Activated naive CD4-positive, alpha-beta T cell treated with anti-CD3 and anti-CD28 coated beads for 36 hours (primary cell): ENCODE measurements around the gene TTC39A. TPM values are rescaled to one million over a fixed set of nuclear protein-coding genes. Genes with fewer than 3 reads are reported as not detected.

ENCODE experiments used
- CTCF ChIA-PET: fragments of 350-600 bp; sonication (Branson Sonifier 250); formaldehyde crosslinking; loops from one replicate; lab custom pipeline; 2021; ENCODE audit warnings: antibody characterized with exemption; lab: Charles Lee
- DNase-seq: peaks from one replicate; pipeline ENCODE4 v3.0.0-alpha.2; 2020
- H3K27ac Mint-ChIP-seq: one replicate; pipeline ENCODE4 v1.8.0; 2021; ENCODE audit warnings: mild to moderate bottlenecking, mixed read lengths
- H3K27me3 Mint-ChIP-seq: one replicate; pipeline ENCODE4 v1.8.0; 2021; ENCODE audit warnings: low read depth, mixed read lengths
- H3K36me3 Mint-ChIP-seq: one replicate; pipeline ENCODE4 v1.8.0; 2021; ENCODE audit warnings: low read depth, mixed read lengths
- H3K4me1 Mint-ChIP-seq: one replicate; pipeline ENCODE4 v1.8.0; 2021; ENCODE audit warnings: low read depth, mixed read lengths
- H3K4me3 Mint-ChIP-seq: one replicate; pipeline ENCODE4 v1.8.0; 2021; ENCODE audit warnings: mild to moderate bottlenecking, moderate library complexity, mixed read lengths
- H3K9me3 Mint-ChIP-seq: one replicate; pipeline ENCODE4 v1.8.0; 2021; ENCODE audit warnings: mixed read lengths
- intact Hi-C: fragments of 100-400 bp; cut with micrococcal nuclease; formaldehyde crosslinking; loops from one replicate; pipeline ENCODE4 v1.15.1; 2023
- total RNA-seq, 2 experiments: library from RNA; stranded (reverse); gene quantifications; one replicate each; pipeline ENCODE4 v1.2.3, GENCODE V29; 2021

Gene TTC39A
- total RNA-seq, 2 experiments from 2014 or later: not detected

- intact Hi-C loops: loop anchor here (10.0 kb wide), 1 partner anchor 417 kb away; no protein-coding TSS in a partner anchor
- peaks cover 5% of the 10 kb centered on the region for H3K4me1 Mint-ChIP-seq
- H3K4me3 Mint-ChIP-seq: no peak overlapping the region
- no peaks in the 10 kb centered on the region for H3K36me3 Mint-ChIP-seq
- H3K9me3 Mint-ChIP-seq: no peaks in the 10 kb centered on the region
- CTCF ChIA-PET: interaction anchor here (0.5 to 1.4 kb wide), 3 partner anchors 27 to 343 kb away, joined by 3 to 4 read pairs (median 3); no protein-coding TSS in a partner anchor
- peaks cover 33% of the 10 kb centered on the region for H3K27me3 Mint-ChIP-seq
- no peak overlapping the region for H3K27ac Mint-ChIP-seq
- DNase-seq: no peak
Measured at GRCh38 chr1:51347398-51348146, 17.2 kb upstream of the TTC39A start.

DNA sequence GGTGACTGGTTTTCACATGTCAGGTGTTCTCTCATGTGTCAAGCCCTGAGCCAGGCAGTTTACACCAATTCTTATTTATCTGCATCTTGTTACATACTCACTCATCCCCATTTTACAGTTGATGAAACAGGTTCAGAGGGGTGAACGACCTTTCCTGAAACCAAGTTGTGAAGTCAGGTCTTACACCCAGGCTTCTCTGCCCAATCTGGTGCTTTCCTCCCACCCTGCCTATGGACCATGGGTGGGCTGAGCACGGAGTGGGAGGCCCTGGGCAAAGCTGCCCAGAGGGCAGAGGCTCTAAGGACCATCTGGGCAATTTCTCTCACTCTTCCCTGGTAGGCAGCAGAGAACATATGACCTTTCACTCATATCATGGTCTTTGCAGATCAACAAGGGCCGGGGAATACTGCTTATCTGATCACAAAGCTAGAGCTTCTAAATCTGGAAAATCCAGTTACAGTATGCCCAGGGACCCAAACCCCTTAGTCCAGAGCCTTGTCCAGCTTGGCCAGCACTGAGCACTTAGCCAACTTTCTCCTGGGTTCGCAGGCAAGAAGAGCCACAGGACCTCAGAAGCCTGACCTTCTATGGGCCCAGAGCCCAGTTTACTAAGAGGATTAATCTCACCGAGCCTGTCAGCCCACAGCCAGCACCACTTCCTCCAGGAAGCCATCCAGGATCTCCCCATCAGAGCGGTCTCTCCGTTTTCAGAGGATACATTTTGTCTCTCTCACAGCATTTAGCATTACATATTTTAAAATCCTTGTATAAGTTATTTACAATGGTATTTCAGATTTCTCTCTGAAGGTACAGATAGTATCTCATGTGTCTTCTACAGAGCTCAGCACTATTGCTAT lies 16.0 kb upstream of the TTC39A start:
- Mint-ChIP-seq H3K4me1 (peaks cover 5% of the 10 kb centered on the region), H3K36me3 (no peaks in the 10 kb centered on the region), H3K4me3 (no peak overlapping the region), H3K27ac (no peak overlapping the region), H3K9me3 (no peaks in the 10 kb centered on the region), H3K27me3 (peaks cover 44% of the 10 kb centered on the region)
- CTCF ChIA-PET: interaction anchor here (1.4 kb wide), 1 partner anchor 50 kb away, joined by 3 read pairs; no protein-coding TSS in a partner anchor
- no peak for DNase-seq
- intact Hi-C loops: loop anchor here (10.0 kb wide), 1 partner anchor 418 kb away; no protein-coding TSS in a partner anchor

DNA sequence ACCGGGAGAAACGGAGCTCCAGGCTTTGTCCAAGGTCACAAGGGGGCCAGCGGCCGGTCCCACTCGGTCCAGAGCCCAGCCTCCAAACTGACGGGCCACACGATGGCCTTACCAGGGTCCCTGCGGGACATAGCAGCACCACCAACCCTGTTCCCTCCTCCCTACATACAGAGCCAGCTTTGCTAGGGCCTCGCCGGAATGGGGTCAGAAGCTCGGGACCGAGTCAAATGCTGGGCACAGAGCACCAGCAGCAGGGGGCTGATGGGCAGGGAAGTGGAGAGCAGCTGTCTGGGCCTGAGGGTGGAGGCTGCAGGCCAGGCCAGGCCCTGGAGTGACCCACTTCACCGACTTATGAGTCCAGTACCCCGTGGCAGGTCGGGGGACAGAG lies 14.9 kb upstream of the TTC39A start:
- no peak overlapping the region for H3K27ac Mint-ChIP-seq
- DNase-seq: no peak
- H3K4me1 Mint-ChIP-seq: peaks cover 5% of the 10 kb centered on the region
- CTCF ChIA-PET: no interaction called here
- no peaks in the 10 kb centered on the region for H3K9me3 Mint-ChIP-seq
- H3K27me3 Mint-ChIP-seq: peaks cover 44% of the 10 kb centered on the region
- no peak overlapping the region for H3K4me3 Mint-ChIP-seq
- intact Hi-C loops: loop anchor here (10.0 kb wide), 1 partner anchor 420 kb away; no protein-coding TSS in a partner anchor
- H3K36me3 Mint-ChIP-seq: no peaks in the 10 kb centered on the region

- H3K27ac Mint-ChIP-seq: no peak overlapping the region
- no peak overlapping the region for H3K4me3 Mint-ChIP-seq
- no peaks in the 10 kb centered on the region for H3K36me3 Mint-ChIP-seq
- peaks cover 44% of the 10 kb centered on the region for H3K27me3 Mint-ChIP-seq
- intact Hi-C loops: loop anchor here (10.0 kb wide), 1 partner anchor 420 kb away; no protein-coding TSS in a partner anchor
- peaks cover 5% of the 10 kb centered on the region for H3K4me1 Mint-ChIP-seq
- H3K9me3 Mint-ChIP-seq: no peaks in the 10 kb centered on the region
- CTCF ChIA-PET: no interaction called here
- DNase-seq: no peak
Measured at GRCh38 chr1:51344602-51345299, 14.4 kb upstream of the TTC39A start.

GRCh38 chr1:51344276-51344601 lies 13.9 kb upstream of the TTC39A start:
- intact Hi-C loops: loop anchor here (10.0 kb wide), 1 partner anchor 421 kb away; no protein-coding TSS in a partner anchor
- no peaks in the 10 kb centered on the region for H3K9me3 Mint-ChIP-seq
- H3K4me3 Mint-ChIP-seq: no peak overlapping the region
- no peaks in the 10 kb centered on the region for H3K36me3 Mint-ChIP-seq
- no peak overlapping the region for H3K27ac Mint-ChIP-seq
- peaks cover 5% of the 10 kb centered on the region for H3K4me1 Mint-ChIP-seq
- peaks cover 44% of the 10 kb centered on the region for H3K27me3 Mint-ChIP-seq
- CTCF ChIA-PET: interaction anchor here (0.8 kb wide), 1 partner anchor 425 kb away, joined by 3 read pairs; no protein-coding TSS in a partner anchor
- DNase-seq: no peak

- Mint-ChIP-seq H3K27me3 (peaks cover 44% of the 10 kb centered on the region), H3K4me3 (no peak overlapping the region)
Measured at GRCh38 chr1:51343624-51344023, 13.3 kb upstream of the TTC39A start.

DNA sequence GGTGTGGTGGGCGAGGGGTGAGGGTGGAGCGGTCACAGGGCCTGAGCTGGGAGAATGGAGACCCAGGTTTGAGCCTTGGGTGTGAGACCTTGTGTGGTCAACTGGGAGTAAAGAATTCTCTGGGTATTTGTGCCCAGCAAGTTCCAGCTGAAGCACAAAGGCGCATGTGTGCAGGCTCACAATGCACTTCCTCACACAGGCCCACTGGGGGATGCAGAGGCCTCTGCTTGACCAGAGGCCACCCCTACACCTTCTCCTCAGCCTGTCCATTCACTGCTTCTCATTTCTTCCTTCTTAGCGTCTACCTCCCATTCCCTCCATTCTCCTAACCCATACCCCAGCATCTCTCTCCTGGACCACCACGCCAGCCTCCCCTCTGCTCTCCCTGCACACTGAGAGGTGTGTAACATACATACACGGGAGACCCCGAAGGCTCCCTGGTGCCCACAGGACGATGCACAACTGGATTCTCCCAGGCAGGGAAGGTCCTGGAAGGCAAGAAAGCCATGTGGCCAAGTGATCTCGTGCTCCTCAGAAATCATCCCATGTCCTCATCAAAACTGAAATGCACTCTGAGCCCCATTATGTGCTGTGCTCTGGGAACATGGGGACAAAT lies 12.3 kb upstream of the TTC39A start:
- peaks cover 5% of the 10 kb centered on the region for H3K4me1 Mint-ChIP-seq
- H3K4me3 Mint-ChIP-seq: no peak overlapping the region
- CTCF ChIA-PET: interaction anchor here (0.7 kb wide), 1 partner anchor 431 kb away, joined by 3 read pairs; no protein-coding TSS in a partner anchor
- no peaks in the 10 kb centered on the region for H3K9me3 Mint-ChIP-seq
- no peak overlapping the region for H3K27ac Mint-ChIP-seq
- H3K36me3 Mint-ChIP-seq: no peaks in the 10 kb centered on the region
- peaks cover 47% of the 10 kb centered on the region for H3K27me3 Mint-ChIP-seq
- intact Hi-C loops: loop anchor here (10.0 kb wide), 1 partner anchor 422 kb away; no protein-coding TSS in a partner anchor
- no peak for DNase-seq

More at GRCh38 chr1:51343624-51344023, 13.3 kb upstream of the TTC39A start:
- Mint-ChIP-seq H3K9me3 (no peaks in the 10 kb centered on the region), H3K36me3 (no peaks in the 10 kb centered on the region), H3K27ac (no peak overlapping the region), H3K4me1 (peaks cover 5% of the 10 kb centered on the region)
- intact Hi-C loops: loop anchor here (10.0 kb wide), 1 partner anchor 421 kb away; no protein-coding TSS in a partner anchor
- CTCF ChIA-PET: interaction anchor here (0.8 kb wide), 1 partner anchor 426 kb away, joined by 3 read pairs; no protein-coding TSS in a partner anchor
- DNase-seq: no peak

DNA sequence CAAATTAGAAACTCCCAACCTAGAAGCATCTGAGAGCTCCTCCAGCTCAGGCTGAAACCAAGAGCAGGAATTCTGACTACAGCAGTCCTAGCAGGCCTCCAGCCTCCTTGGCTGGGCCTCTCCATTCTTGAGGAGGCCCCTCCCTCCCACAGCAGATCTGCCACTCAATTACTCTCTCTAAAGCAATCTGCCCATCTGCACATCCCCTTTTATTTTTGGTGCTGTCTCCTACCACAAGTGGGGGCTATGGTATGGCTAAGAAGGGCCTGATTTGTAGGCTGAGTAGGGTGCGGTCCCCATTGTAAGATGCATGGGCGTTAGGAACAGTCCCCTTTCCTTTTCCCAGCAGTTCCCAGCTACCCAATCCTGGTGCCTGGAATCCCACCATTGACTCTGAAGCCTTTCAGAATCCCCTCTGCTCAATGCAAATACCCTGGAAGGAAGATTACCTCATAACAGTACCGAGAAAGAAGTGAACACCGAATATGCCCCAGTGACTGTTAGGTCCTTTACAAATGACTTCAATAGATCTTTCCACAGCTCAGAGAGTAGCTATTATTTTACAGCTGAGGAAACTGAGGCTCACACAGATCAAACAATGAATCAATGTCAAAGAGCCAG lies 11.6 kb upstream of the TTC39A start:
- Mint-ChIP-seq H3K4me1 (peaks cover 5% of the 10 kb centered on the region), H3K4me3 (no peak overlapping the region), H3K27me3 (peaks cover 44% of the 10 kb centered on the region), H3K36me3 (no peaks in the 10 kb centered on the region), H3K27ac (no peak overlapping the region), H3K9me3 (no peaks in the 10 kb centered on the region)
- CTCF ChIA-PET: interaction anchor here (0.7 kb wide), 1 partner anchor 432 kb away, joined by 3 read pairs; no protein-coding TSS in a partner anchor
- DNase-seq: no peak
- intact Hi-C loops: loop anchor here (10.0 kb wide), 1 partner anchor 423 kb away; no protein-coding TSS in a partner anchor

DNA sequence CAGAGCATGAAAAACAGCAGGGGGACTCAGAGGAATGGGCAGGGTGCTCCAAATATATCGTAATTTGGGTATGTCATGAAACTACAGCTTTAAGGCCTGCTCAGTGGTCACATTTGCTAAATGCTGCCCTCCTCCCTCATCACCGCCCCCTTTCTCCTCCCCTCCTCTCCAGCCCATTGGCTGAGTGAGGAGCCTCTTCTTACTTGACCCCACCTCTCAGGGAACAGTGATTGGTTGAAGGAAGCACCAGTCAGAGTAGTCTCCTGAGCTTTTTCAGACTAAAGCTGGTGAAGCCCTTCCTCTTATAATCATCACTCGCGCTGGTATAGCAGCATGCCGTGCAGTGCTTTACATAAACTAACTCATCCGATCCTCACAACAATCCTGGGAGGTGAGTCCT lies 10.0 kb upstream of the TTC39A start:
- intact Hi-C loops: loop anchor here (10.0 kb wide), 1 partner anchor 424 kb away; no protein-coding TSS in a partner anchor
- CTCF ChIA-PET: no interaction called here
- peaks cover 5% of the 10 kb centered on the region for H3K4me1 Mint-ChIP-seq
- no peak overlapping the region for H3K4me3 Mint-ChIP-seq
- no peaks in the 10 kb centered on the region for H3K36me3 Mint-ChIP-seq
- no peak overlapping the region for H3K27ac Mint-ChIP-seq
- no peaks in the 10 kb centered on the region for H3K9me3 Mint-ChIP-seq
- peaks cover 33% of the 10 kb centered on the region for H3K27me3 Mint-ChIP-seq
- DNase-seq: no peak

DNA sequence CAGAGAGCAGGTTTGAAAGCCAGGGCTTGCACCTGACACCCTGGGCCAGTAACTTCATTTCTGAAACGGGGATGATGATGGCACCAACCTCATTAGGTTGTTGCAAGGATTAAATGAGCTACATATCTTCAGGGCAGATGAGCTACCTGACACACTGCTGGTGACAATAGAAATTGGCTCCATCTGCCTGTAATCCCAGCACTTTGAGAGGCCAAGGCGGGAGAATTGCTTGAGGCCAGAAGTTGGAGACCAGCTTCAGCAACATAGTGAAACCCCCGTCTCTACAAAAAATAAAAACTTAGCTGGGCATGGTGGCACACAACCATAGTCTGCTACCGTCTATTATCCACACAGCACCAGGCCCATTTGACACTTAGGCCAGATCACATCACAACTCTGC lies 6.3 kb upstream of the TTC39A start:
- Mint-ChIP-seq H3K27ac (no peak overlapping the region), H3K36me3 (no peaks in the 10 kb centered on the region), H3K9me3 (no peaks in the 10 kb centered on the region), H3K27me3 (peaks cover 8% of the 10 kb centered on the region), H3K4me1 (peaks cover 1% of the 10 kb centered on the region), H3K4me3 (no peak overlapping the region)
- CTCF ChIA-PET: no interaction called here
- intact Hi-C loops: no loop called here
- DNase-seq: no peak

DNA sequence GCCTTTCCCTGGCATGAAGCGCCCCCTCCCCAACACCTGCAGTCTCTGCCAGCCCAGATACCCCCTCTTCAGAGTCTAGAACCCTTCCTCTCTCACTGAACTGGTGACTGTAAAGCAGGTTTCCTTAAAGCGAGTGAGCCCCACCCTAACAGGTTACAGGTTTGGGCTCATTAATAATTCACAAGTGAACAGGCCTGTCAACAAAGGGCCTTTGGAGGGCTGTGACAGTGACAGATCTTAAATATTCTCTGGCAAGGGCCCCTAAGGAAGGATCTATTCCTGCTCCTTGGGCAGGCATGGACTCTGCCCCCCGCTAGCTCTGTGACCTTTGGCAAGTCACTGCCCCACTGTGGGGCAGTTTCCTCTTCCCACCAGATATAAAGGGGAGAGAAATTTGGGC lies 5.6 kb upstream of the TTC39A start:
- H3K4me3 Mint-ChIP-seq: no peak overlapping the region
- intact Hi-C loops: no loop called here
- H3K27ac Mint-ChIP-seq: no peak overlapping the region
- peaks cover 2% of the 10 kb centered on the region for H3K36me3 Mint-ChIP-seq
- peaks cover 12% of the 10 kb centered on the region for H3K27me3 Mint-ChIP-seq
- no peaks in the 10 kb centered on the region for H3K9me3 Mint-ChIP-seq
- peaks cover 9% of the 10 kb centered on the region for H3K4me1 Mint-ChIP-seq
- no peak for DNase-seq
- CTCF ChIA-PET: no interaction called here
